ENCODE data around the gene FGF3.
"Not testable (repeated sequence)": the region's sequence is repeated elsewhere in the genome, so short reads cannot be mapped to it uniquely, and the experiment has no call there.

The FGF3 gene

DNA sequence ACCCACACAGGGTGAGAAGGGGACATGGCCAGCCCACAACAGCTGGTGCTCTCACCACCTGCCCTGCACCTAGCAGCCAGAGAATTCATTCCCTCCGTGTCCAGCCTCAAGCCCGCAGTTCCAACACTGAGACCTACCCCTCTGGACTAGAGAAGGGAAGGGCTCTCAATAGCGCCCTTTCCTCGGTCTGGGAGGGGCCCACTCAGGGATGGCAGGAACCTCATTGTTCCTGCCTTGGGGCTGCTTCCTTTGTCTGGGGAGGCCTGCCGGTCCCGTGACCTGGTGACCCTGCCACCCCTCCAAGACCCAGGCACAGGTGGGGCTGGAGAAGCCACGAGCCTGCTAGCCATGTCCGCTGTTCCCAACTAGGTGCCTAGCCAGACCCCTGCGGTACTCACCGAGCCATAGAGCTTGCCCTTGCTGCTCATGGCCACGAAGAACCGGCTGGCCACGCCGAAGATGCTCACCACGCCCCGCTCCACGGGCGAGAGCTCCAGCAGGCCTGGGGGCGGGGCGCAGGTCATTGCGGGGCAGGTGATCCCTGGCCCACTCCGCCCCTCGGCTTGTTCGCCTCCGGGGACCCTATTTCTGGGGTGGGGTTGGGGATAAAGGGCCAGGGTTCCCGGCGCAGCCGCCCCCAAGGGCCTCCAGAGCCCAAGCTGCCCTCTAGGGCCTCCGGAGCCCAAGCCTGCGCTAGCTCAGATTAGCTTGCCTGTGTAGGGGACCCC, 45.4 kb downstream of the FGF3 start:
- no peak for DNase-seq (ENCODE audit: low read depth, low spot score)

DNA sequence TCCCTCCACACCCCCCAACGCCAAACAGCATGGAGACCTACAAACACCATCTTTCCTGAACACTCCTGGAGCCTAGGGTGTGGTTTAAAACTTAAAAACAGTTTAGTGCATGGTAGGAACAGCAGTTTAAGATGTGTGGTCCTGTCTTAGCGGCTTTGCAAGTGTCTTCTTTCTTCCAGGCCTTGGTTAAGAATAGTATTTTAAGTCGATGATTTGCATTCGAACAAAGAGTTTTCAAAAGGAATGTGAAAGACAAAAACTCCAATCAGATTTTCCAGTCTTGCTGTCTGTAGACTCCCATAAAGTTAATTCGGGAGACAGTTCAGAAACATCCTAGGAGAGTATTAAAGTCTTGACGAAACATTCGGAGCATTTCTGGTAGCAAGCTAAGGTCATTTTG, 47.8 kb downstream of the FGF3 start:
- no peak for DNase-seq (ENCODE audit: low read depth, low spot score)

DNA sequence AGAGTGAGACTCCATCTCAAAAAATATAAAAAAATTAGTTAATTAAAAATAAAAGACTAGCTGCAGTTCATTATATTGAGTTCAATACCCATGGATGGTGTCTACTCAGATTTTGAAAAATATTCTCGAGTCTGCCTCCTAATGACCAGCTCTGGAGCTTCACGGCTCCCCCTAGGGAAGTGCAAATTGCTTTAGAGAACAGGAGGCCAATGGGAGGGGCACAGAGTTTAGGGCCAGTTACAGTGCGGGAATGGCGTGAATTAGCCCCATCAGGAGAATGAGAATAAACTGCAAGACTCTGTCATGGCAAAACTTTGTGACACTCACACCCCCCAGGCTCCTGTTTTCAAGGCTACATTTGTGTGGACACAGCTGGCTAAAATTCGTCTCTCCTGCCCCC, 48.7 kb downstream of the FGF3 start:
- no peak for DNase-seq (ENCODE audit: low read depth, low spot score)

DNA sequence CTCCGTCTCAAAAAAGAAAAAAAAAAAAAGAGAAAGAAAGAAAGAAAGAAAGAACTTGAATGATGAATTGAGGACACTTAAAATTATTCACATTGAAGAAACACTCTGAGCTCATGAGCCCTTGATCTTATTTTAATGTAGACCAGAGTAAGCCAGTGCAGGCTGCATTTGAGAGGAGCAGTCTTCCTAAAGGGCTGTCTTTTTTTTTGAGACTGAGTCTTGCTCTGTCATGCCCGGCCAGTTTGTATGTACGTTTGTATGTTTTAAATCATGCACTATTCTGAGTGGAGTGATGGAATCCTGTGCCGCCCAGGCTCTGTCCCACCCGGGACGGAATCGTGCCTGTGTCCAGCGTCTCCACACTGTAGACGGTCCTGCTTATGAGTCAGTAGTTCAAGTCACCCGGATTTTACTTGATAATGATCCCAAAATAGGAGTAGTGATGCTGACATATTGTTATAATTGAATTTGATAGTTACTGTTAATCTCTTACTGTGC, 53.7 kb downstream of the FGF3 start:
- no peak for DNase-seq (ENCODE audit: low read depth, low spot score)

DNA sequence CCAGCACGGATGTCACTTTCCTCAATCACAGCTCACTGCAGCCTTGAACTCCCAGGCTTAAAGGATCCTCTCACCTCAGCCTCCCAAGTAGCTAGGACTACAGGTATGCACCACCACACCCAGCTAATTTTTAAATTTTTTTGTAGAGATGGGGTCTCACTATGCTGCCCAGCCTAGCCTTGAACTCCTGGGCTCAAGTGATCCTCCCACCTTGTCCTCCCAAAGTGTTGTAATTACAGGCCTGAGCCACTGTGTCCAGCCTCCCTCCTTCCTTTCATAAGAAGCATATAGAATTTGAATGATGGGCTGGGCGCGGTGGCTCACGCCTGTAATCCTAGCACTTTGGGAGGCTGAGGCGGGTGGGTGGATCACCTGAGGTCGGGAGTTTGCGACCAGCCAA, 54.3 kb downstream of the FGF3 start:
- not testable (repeated sequence) for DNase-seq (ENCODE audit: low read depth, low spot score)

DNA sequence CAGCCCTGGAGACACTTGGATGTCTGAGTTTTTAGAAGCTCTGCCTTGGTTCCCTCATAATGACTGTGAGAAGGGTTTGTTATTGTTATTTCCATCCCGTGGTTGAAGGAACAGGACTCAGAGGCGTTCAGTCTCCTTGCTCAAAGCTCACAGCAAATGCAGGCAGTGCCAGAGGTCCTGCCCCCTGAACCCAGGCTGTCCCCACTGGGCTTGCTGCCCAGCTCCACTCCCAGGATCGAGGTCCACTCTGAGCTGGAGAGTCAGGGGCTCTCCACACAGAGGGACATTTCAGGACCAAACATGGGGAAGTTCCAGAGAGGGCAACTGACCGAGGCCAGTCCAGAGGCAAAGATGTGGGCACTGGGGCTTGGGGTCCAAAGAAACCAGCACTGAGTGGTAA, 58.9 kb downstream of the FGF3 start:
- DNase-seq (ENCODE audit: low read depth, low spot score), result no peak

All from ELF-1 (cell line).